Lower lobe of right lung (tissue), 2 donors: ENCODE data around the gene HES6. TPM values are rescaled to one million over a fixed set of nuclear protein-coding genes. Genes with fewer than 3 reads are reported as not detected.

Source experiments
- ATAC-seq, 2 donors: fragments of 200-7000 bp; cut with Tn5 transposase; one replicate each; pipeline ENCODE4 v1.9.1; 2020 to 2022; ENCODE audit warnings: mild to moderate bottlenecking in 2 of 2, moderate library complexity in 2 of 2
- DNase-seq: peaks from one replicate; pipeline ENCODE4 v3.0.0-alpha.2; 2020
- H3K27ac ChIP-seq: fragments of 200-600 bp; one replicate; pipeline ENCODE4 v1.8.0; 2022
- H3K27me3 ChIP-seq: fragments of 200-600 bp; one replicate; pipeline ENCODE4 v1.8.0; 2022; ENCODE audit warnings: low read depth
- H3K36me3 ChIP-seq: fragments of 200-600 bp; one replicate; pipeline ENCODE4 v1.8.0; 2022; ENCODE audit warnings: mild to moderate bottlenecking
- H3K4me1 ChIP-seq: fragments of 200-600 bp; one replicate; pipeline ENCODE4 v1.8.0; 2022
- H3K4me3 ChIP-seq: fragments of 200-600 bp; one replicate; pipeline ENCODE4 v1.8.0; 2022; ENCODE audit warnings: mild to moderate bottlenecking
- H3K9me3 ChIP-seq: fragments of 200-600 bp; one replicate; pipeline ENCODE4 v1.8.0; 2022
- intact Hi-C: fragments of 100-400 bp; cut with DNase I; formaldehyde crosslinking; loops from one replicate; pipeline ENCODE4 v1.11.0; 2022
- total RNA-seq: library from RNA; stranded (reverse); fragmentation: NEBNext Ultra II Directional; extraction: Animal tissue kit (Norgen Biotek cat#: 25700); gene quantifications from one replicate; pipeline ENCODE4 v1.2.1, GENCODE V29; 2021
- TF ChIP-seq, protein P1 (sequence below): fragments of 200-600 bp; IDR thresholded peaks from one replicate; pipeline ENCODE4 v1.8.0; 2022; ENCODE audit warnings: antibody characterized with exemption, mild to moderate bottlenecking
- donor health status: DM: no; HTN: yes; CAD: no; lungs with severe emphysema.

The HES6 gene
- total RNA-seq, 1 donor from 2014 or later: 6.1 TPM

DNA sequence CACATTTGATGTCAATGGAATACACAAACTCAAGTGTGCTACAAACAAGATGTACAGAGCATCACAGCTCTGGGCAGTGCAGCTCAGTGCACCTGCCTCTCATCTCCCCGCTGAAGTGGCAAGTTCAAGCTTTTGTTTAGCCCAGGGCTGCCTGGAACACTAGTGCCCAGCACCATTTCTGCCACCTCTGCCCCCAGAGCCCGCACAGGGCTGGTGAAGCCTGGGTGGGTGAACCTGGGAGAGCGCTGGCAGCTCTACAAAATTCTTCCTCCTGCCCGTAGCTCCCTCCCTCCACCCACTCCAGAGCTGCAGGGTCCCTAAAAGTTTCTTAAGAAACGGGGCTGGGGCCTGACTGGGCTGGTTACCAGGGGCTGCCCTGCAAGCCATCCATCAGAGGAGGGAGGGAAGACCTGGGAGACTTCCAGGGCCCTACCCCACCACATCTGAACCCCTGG lies 1.5 kb downstream of the HES6 start:
- H3K4me1 ChIP-seq: peaks cover 13% of the 10 kb centered on the region
- H3K27ac ChIP-seq: no peak overlapping the region
- no peaks in the 10 kb centered on the region for H3K9me3 ChIP-seq
- H3K27me3 ChIP-seq: peaks cover 13% of the 10 kb centered on the region
- no peaks in the 10 kb centered on the region for H3K36me3 ChIP-seq
- no peak for DNase-seq
- no peak overlapping the region for H3K4me3 ChIP-seq
- TF ChIP-seq, protein P1, sequence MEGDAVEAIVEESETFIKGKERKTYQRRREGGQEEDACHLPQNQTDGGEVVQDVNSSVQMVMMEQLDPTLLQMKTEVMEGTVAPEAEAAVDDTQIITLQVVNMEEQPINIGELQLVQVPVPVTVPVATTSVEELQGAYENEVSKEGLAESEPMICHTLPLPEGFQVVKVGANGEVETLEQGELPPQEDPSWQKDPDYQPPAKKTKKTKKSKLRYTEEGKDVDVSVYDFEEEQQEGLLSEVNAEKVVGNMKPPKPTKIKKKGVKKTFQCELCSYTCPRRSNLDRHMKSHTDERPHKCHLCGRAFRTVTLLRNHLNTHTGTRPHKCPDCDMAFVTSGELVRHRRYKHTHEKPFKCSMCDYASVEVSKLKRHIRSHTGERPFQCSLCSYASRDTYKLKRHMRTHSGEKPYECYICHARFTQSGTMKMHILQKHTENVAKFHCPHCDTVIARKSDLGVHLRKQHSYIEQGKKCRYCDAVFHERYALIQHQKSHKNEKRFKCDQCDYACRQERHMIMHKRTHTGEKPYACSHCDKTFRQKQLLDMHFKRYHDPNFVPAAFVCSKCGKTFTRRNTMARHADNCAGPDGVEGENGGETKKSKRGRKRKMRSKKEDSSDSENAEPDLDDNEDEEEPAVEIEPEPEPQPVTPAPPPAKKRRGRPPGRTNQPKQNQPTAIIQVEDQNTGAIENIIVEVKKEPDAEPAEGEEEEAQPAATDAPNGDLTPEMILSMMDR: no peak
- ATAC-seq: no peak
- intact Hi-C loops: no loop called here

DNA sequence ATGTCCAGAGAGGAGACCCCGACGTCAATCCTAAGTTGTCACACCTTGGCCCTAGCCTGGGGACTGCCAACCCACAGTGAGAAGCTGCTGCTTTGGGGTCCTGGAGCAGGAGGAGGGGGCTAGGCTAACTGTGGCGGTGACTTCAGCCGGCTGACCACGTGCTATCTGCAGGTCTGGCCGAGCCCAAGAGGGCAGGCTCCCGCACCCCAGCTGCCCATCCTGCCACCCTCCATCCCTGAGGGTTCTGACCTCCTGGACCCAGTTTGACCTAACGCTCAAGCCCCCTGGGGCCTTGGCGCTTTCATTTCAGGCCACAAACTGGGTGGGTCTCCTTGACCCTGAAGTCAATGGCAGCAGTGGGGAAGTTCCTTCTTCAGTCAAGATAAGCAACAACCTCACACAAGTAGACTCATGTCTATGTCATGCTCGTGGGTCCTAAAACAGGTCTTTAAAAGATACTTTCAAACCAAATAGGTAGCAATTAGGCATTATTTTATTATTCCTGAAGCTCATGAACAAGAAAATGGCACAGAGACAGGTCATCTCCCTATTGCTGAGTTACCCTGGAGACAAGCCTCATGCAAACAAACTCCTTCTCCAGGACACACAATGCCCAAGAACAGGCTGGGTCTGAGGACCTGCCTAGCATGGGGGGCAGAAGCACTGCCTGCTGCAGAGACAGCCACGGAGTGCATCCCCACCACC lies 2.3 kb downstream of the HES6 start:
- no peaks in the 10 kb centered on the region for H3K9me3 ChIP-seq
- no peak overlapping the region for H3K27ac ChIP-seq
- H3K4me3 ChIP-seq: no peak overlapping the region
- intact Hi-C loops: no loop called here
- H3K4me1 ChIP-seq: peaks cover 13% of the 10 kb centered on the region
- TF ChIP-seq, protein P1: no peak
- no peak for ATAC-seq
- DNase-seq: no peak
- peaks cover 13% of the 10 kb centered on the region for H3K27me3 ChIP-seq
- H3K36me3 ChIP-seq: no peaks in the 10 kb centered on the region

DNA sequence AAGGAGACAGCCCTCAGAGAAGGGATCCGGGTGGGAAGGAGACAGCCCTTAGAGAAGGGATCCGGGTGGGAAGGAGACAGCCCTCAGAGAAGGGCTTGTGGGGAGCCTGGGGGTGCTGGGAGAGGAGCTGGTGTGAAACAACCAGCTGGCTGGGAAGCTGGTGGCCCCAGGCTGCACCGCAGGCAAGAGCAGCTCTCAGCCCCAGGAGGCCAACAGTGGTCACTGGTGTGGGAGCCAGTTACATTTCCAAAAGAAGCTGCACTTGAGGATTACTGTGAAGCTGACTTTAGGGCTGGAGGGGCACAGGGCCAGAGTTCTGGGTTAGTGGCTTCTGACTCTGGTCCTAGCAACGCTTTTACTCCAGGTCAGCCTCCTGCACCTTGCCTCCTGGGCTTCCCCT lies 3.3 kb downstream of the HES6 start:
- DNase-seq (no peak), ATAC-seq (no peak)
- TF ChIP-seq, protein P1: no peak
- Histone ChIP-seq H3K9me3 (no peaks in the 10 kb centered on the region), H3K27me3 (peaks cover 13% of the 10 kb centered on the region), H3K36me3 (no peaks in the 10 kb centered on the region), H3K4me1 (peaks cover 18% of the 10 kb centered on the region), H3K27ac (no peak overlapping the region), H3K4me3 (no peak overlapping the region)
- intact Hi-C loops: no loop called here

DNA sequence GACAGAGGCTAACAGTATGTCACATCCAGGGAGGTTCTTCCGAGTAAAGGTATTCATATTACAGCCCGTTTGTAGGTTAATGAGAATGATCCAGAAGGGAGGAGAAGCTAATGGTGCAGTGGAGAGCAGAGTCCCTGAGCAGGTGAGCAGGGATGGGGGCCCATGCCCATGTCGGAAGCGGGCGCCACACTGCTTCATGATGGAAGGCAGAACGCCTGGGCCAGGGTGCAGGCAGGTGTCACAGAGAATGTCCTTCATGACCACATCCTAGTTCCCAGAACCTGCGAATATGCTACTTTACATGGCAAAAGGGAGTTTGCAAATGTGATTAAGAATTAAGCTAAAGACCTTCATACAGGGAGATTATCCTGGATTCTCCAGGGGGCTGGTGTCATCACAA lies 4.0 kb downstream of the HES6 start:
- no peaks in the 10 kb centered on the region for H3K36me3 ChIP-seq
- H3K4me3 ChIP-seq: no peak overlapping the region
- no peak for ATAC-seq
- H3K27me3 ChIP-seq: peaks cover 9% of the 10 kb centered on the region
- H3K9me3 ChIP-seq: no peaks in the 10 kb centered on the region
- no peak overlapping the region for H3K27ac ChIP-seq
- intact Hi-C loops: no loop called here
- H3K4me1 ChIP-seq: peaks cover 21% of the 10 kb centered on the region
- TF ChIP-seq, protein P1: no peak
- DNase-seq: no peak

DNA sequence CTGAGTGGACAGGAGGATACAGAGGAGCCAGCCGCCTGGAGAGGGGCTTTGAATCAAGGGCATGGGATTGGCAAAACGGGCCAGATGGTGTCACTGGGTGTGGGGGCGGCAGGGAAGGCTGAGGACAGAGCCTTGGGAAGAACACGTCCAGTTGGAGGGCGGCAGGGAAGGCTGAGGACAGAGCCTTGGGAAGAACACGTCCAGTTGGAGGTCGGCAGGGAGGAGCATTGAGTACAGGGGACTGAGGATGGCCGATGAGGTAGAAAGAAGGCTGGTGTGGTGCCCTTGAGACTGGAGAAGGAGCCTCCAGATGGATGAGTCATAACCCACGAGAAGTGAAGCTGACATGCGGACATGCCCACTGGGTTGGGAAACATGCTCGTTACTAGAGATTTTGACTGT lies 4.5 kb downstream of the HES6 start:
- TF ChIP-seq, protein P1: no peak
- Histone ChIP-seq H3K4me3 (no peak overlapping the region), H3K4me1 (peaks cover 19% of the 10 kb centered on the region), H3K27me3 (peaks cover 9% of the 10 kb centered on the region), H3K9me3 (no peaks in the 10 kb centered on the region), H3K27ac (no peak overlapping the region), H3K36me3 (no peaks in the 10 kb centered on the region)
- intact Hi-C loops: no loop called here
- ATAC-seq (no peak), DNase-seq (no peak)
